Smooth muscle cell (in vitro differentiated cells): ENCODE measurements around the gene LSS. TPM values are rescaled to one million over a fixed set of nuclear protein-coding genes. Genes with fewer than 3 reads are reported as not detected.

Experiments used
- DNase-seq: peaks from one replicate; lab custom pipeline; 2025; ENCODE audit not compliant: unreplicated experiment; lab: John Stamatoyannopoulos, UW
- H2AFZ ChIP-seq: fragments of 200-600 bp; sonication (generic); 2 replicates; pipeline ENCODE4 v1.6.0; 2016; ENCODE audit warnings: antibody characterized with exemption, low read depth, mild to moderate bottlenecking
- H3F3A ChIP-seq: fragments of 200-600 bp; sonication (generic); 2 replicates; pipeline ENCODE4 v1.6.0; 2017; ENCODE audit warnings: antibody characterized with exemption, low read depth
- H3K27ac ChIP-seq: fragments of 200-600 bp; sonication (generic); 2 replicates; pipeline ENCODE4 v1.5.1; 2016; ENCODE audit warnings: low read depth, mild to moderate bottlenecking
- H3K27me3 ChIP-seq: fragments of 200-600 bp; sonication (generic); 2 replicates; pipeline ENCODE4 v1.6.1; 2016; ENCODE audit warnings: low read depth, mild to moderate bottlenecking
- H3K36me3 ChIP-seq: fragments of 200-600 bp; sonication (generic); 2 replicates; pipeline ENCODE4 v1.5.1; 2016; ENCODE audit warnings: low read depth
- H3K4me1 ChIP-seq: fragments of 200-600 bp; sonication (generic); 2 replicates; pipeline ENCODE4 v1.5.1; 2016; ENCODE audit warnings: low read depth
- H3K4me2 ChIP-seq: fragments of 200-600 bp; sonication (generic); 2 replicates; pipeline ENCODE4 v1.6.0; 2016; ENCODE audit warnings: mild to moderate bottlenecking
- H3K4me3 ChIP-seq: fragments of 200-600 bp; sonication (generic); 2 replicates; pipeline ENCODE4 v1.5.1; 2016; ENCODE audit warnings: mild to moderate bottlenecking
- H3K79me2 ChIP-seq: fragments of 200-600 bp; sonication (generic); 2 replicates; pipeline ENCODE4 v1.6.0; 2016; ENCODE audit warnings: low read depth, mild to moderate bottlenecking
- H3K9ac ChIP-seq: fragments of 200-600 bp; sonication (generic); 2 replicates; pipeline ENCODE4 v1.6.0; 2016; ENCODE audit warnings: low read depth
- H3K9me3 ChIP-seq: fragments of 200-600 bp; sonication (generic); replicated peaks from 2 replicates; pipeline ENCODE4 v1.5.1; 2016; ENCODE audit warnings: low read depth
- H4K20me1 ChIP-seq: fragments of 200-600 bp; sonication (generic); 2 replicates; pipeline ENCODE4 v1.6.0; 2016; ENCODE audit warnings: low read depth
- CTCF ChIP-seq: fragments of 200-600 bp; sonication (generic); IDR thresholded peaks from 2 replicates; pipeline ENCODE4 v1.5.1; 2017; ENCODE audit warnings: borderline replicate concordance, mild to moderate bottlenecking, antibody characterized with exemption; ENCODE audit not compliant: insufficient read depth, poor library complexity, severe bottlenecking
- WGBS: methylation state at CpG from one replicate; pipeline ENCODE4 v1.1.7; 2016; ENCODE audit warnings: low lambda C conversion rate; 5-methylcytosine and 5-hydroxymethylcytosine counted together
- polyA plus RNA-seq: library from polyadenylated mRNA; unstranded; fragments of >200 nt; fragmentation: Nextera tagmentation; extraction: Ambion mirVana; gene quantifications from 2 replicates; pipeline ENCODE4 v1.2.1, GENCODE V29; 2016
- total RNA-seq: library from RNA; depleted of rRNA; stranded (reverse); fragments of >200 nt; gene quantifications from 2 replicates; pipeline ENCODE4 v1.2.3, GENCODE V29; 2014

The LSS gene
- total and polyA plus RNA-seq, 2 experiments from 2014 or later: 21.8 to 37.7 TPM

GRCh38 chr21:46194374-46195334 lies 33.9 kb downstream of the LSS start:
- Histone ChIP-seq H3K27me3 (no peaks in the 10 kb centered on the region), H3F3A (no peaks in the 10 kb centered on the region), H3K36me3 (no peaks in the 10 kb centered on the region)

GRCh38 chr21:46193829-46194373 lies 34.7 kb downstream of the LSS start:
- no peaks in the 10 kb centered on the region for H3K36me3 ChIP-seq
- no peak overlapping the region for H2AFZ ChIP-seq
- H3K9ac ChIP-seq: no peak overlapping the region
- H3K9me3 ChIP-seq: no peaks in the 10 kb centered on the region
- no peaks in the 10 kb centered on the region for H3F3A ChIP-seq
- 98% methylated on average over 10 of the region's 10 CpGs for WGBS
- no peak overlapping the region for H3K4me2 ChIP-seq
- H3K79me2 ChIP-seq: peaks cover 2% of the 10 kb centered on the region
- no peak overlapping the region for H3K4me3 ChIP-seq
- H3K27me3 ChIP-seq: no peaks in the 10 kb centered on the region
- DNase-seq: no peak
- H3K27ac ChIP-seq: no peak overlapping the region
- TF ChIP-seq CTCF: no peak
- peaks cover 2% of the 10 kb centered on the region for H3K4me1 ChIP-seq
- H4K20me1 ChIP-seq: no peaks in the 10 kb centered on the region

More at GRCh38 chr21:46194374-46195334, 33.9 kb downstream of the LSS start:
- TF ChIP-seq CTCF: no peak
- no peaks in the 10 kb centered on the region for H3K9me3 ChIP-seq
- H3K9ac ChIP-seq: no peak overlapping the region
- no peaks in the 10 kb centered on the region for H3K4me1 ChIP-seq
- no peak overlapping the region for H2AFZ ChIP-seq
- 97% methylated on average over 34 of the region's 34 CpGs for WGBS
- no peak overlapping the region for H3K4me3 ChIP-seq
- no peak overlapping the region for H3K4me2 ChIP-seq
- peaks cover 2% of the 10 kb centered on the region for H3K79me2 ChIP-seq
- no peak overlapping the region for H3K27ac ChIP-seq
- no peaks in the 10 kb centered on the region for H4K20me1 ChIP-seq
- DNase-seq: no peak

- 97% methylated on average over 20 of the region's 20 CpGs for WGBS
- Histone ChIP-seq H3K9me3 (no peaks in the 10 kb centered on the region), H3K79me2 (no peaks in the 10 kb centered on the region), H3K9ac (no peak overlapping the region), H3K27me3 (no peaks in the 10 kb centered on the region), H4K20me1 (no peaks in the 10 kb centered on the region), H3K4me2 (no peak overlapping the region), H3F3A (no peaks in the 10 kb centered on the region), H2AFZ (no peak overlapping the region), H3K27ac (no peak overlapping the region), H3K4me1 (peaks cover 6% of the 10 kb centered on the region), H3K4me3 (no peak overlapping the region), H3K36me3 (no peaks in the 10 kb centered on the region)
- DNase-seq: no peak
- TF ChIP-seq CTCF: no peak
These were observed 36.6 kb downstream of the LSS start for GRCh38 chr21:46191686-46192575.
